GM18951 (cell line): ENCODE results near the gene FMN1.

Experiments used
- POLR2A ChIP-seq: IDR thresholded peaks from 4 replicates; pipeline ENCODE4 v1.6.1; 2011; ENCODE audit warnings: mild to moderate bottlenecking; ENCODE audit not compliant: insufficient read length, insufficient read depth; ENCODE audit errors: extremely low read depth
- in situ Hi-C: fragments of 300-500 bp; cut with MboI; formaldehyde crosslinking; loops from one replicate; pipeline ENCODE4 v1.12.0; 2022; ENCODE audit warnings: low sequenced_read_pairs, mixed read lengths, inconsistent platforms; ENCODE audit not compliant: unreplicated experiment

Gene FMN1, protein sequence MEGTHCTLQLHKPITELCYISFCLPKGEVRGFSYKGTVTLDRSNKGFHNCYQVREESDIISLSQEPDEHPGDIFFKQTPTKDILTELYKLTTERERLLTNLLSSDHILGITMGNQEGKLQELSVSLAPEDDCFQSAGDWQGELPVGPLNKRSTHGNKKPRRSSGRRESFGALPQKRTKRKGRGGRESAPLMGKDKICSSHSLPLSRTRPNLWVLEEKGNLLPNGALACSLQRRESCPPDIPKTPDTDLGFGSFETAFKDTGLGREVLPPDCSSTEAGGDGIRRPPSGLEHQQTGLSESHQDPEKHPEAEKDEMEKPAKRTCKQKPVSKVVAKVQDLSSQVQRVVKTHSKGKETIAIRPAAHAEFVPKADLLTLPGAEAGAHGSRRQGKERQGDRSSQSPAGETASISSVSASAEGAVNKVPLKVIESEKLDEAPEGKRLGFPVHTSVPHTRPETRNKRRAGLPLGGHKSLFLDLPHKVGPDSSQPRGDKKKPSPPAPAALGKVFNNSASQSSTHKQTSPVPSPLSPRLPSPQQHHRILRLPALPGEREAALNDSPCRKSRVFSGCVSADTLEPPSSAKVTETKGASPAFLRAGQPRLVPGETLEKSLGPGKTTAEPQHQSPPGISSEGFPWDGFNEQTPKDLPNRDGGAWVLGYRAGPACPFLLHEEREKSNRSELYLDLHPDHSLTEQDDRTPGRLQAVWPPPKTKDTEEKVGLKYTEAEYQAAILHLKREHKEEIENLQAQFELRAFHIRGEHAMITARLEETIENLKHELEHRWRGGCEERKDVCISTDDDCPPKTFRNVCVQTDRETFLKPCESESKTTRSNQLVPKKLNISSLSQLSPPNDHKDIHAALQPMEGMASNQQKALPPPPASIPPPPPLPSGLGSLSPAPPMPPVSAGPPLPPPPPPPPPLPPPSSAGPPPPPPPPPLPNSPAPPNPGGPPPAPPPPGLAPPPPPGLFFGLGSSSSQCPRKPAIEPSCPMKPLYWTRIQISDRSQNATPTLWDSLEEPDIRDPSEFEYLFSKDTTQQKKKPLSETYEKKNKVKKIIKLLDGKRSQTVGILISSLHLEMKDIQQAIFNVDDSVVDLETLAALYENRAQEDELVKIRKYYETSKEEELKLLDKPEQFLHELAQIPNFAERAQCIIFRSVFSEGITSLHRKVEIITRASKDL (N-terminal part only)

DNA sequence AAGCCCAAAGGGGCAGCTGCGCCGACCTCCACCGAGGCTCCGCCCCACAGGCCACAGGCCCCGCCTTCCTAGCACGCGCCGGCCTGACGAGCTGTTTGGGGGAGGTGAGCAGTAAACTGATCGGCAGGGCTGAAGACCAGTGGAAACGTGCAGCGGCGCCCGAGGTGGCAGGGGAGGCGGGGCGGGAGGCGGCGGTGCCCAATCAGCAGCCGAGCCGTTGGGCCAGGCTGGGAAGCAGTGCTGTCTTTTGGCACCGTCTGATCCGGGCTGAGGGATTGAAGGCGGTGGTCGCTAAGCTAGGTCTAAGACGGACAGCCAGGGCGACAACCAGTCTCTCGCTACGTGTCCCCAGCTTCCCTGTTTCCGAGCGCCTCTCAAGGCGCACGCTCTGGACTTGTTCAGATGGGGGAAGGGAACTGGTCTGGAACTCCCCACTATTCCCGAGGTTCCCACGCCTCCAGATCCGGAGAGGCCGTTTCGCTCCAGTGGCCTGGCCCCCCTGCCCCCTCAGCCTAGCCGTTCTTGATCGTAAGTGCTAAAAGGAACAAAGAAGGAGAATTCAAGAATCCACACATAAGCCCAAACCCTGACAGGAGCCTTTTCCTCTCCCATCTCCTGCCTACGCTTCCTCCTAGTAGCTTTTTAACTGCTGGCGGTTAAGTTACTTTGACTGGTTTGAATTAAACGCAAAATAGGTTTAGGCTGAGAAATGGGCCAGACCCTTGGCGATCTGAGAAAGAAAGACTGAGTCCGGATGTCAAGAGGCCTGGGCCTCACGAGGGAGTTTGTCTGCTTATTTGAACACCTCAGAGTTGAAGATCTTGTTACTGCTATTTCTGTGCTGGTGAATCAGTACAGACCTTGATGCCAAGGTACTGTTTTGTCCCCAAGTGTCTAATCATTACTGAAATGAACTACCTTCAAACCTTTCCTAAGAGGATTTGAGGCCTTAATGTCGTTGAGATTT is at the start of gene FMN1:
TSS of gene FMN1 (minus strand) at position 11 of the 967 bp plus-strand sequence. CDS start 39,800 bp downstream, outside the sequence.
- no peak for TF ChIP-seq POLR2A
- in situ Hi-C loops = no loop called here

DNA sequence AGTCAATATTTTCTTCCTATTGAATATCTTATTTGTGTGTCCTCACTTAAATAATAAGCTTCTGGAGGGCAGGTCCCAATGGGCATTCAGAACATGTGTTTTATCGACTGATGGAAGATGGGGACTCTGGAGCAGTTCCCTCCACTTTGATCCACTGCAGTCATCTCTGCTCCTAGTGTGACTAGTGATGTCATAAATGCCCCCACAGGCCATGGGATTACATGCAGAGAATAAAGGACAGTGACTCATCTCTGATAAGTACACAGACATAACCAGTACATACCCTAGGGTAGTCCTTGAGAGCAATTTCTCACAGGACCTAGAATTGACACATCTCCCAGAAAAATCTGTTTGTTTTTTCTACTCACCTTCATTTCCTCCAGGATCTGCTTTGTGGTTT is 49.4 kb upstream of the FMN1 start:
- in situ Hi-C loops = no loop called here
- no peak for TF ChIP-seq POLR2A

DNA sequence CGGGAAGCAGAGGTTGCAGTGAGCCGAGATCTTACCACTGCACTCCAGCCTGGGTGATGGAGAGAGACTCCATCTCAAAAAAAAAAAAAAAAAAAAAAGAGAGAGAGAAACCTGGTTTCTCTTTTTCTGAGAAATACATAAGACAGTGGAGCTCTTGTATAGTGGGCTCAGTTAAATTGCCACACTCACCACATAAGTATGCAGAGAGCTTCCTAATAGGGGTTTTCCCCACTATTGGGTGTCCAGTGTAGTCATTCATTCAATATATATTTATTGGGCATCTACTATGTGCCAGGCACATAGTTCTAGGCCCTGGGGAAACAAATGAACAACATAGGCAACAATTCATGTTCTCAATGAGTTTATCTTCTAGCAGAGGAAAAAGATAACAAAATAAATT is 48.9 kb upstream of the FMN1 start:
- in situ Hi-C loops = no loop called here
- TF ChIP-seq POLR2A = no peak

DNA sequence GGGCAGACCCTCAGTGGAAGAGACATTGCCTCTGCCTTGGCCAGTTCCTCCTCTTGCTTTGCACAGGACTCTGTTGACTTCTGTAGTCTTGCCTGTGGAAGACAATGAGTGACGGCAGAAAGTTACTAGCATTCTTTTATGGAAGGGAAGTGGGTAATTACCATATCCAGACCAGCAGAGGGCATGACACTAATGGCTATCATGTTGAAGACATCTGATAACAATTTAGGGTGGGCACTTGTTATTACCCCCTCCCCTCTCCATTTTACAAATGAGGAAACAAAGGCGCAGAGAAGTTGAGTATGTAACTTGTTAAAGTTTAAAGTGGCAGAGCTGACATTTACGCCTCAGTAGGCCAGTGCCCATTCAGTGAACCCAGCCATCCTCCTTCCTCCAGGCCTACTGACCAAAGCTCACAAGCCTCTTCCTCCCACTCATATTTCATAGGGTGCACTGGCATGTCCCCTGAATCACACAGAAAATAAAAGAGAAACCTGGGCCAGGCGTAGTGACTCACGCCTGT is 48.2 kb upstream of the FMN1 start:
- in situ Hi-C loops = no loop called here
- TF ChIP-seq POLR2A = no peak

DNA sequence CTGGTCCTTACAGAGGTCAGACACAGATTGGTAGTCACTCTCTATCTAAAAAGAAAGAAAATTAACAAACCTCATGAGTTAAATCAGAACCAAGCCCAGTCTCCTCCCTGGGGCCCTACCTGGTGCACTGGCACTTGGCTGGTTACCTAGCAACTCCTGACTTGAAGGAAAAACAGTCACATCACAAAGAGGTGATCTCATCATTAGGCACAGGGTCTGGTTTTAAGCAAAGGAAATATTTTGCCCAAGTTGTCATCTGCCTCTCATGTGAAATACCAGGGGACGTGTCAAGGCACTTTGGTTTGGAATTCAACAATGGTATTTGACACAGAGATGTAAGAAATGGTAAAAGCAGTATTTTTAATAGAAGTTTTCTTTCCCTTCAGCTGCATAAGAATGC is 47.7 kb upstream of the FMN1 start:
- TF ChIP-seq POLR2A = no peak
- in situ Hi-C loops = no loop called here

DNA sequence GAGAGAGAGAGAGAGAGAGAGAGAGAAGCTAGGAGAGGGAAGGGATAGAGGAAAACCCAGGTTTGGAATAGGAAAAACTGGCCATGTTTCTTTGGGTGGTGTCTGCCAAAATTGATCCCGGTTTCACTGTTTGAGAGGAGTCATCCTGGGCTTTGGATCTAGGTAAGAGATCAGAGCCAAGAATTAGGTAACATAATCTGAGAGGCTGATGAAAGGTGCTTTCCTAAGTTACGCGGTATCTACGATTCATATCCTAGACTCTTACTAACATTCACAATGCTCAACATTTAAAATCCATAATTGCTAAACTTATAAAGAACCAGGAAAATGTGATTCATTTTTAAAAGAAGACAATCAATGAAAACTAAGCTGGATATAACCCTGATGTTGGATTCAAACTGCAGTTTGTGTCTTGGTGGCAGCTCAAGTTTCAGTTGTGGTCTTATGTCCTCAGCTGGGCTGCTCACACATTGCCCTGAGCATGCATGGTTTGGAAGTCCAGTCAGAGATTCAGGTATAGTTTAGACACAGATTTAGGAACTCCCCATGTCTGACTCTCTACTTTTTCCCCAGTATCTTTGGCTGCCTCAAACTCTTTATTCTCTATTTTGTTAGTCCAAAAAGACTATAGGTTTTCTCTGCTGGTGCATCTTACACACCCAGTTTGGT is 42.5 kb upstream of the FMN1 start:
- no peak for TF ChIP-seq POLR2A
- in situ Hi-C loops = no loop called here

DNA sequence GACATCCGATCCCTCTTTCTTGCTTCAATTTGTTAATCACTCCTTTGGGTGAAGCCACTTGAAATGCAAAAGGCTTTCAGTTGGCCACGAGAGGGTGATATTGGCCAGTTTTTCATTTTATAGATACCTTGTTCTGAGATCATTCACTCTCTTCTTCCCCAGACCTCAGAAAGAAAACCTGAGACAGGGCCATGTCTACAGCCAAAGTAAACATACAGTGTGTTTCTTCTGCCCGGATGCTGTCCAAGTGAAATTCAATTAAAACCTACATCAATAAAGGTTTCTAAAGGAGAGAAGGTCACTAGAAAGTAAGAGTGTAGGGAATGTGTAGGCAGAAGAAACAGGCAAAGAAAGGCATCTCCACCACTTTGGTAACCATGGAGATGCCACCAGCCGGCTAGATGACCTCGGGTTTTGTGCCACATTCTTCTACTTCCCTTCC is 39.5 kb upstream of the FMN1 start:
- in situ Hi-C loops = no loop called here
- TF ChIP-seq POLR2A = no peak

DNA sequence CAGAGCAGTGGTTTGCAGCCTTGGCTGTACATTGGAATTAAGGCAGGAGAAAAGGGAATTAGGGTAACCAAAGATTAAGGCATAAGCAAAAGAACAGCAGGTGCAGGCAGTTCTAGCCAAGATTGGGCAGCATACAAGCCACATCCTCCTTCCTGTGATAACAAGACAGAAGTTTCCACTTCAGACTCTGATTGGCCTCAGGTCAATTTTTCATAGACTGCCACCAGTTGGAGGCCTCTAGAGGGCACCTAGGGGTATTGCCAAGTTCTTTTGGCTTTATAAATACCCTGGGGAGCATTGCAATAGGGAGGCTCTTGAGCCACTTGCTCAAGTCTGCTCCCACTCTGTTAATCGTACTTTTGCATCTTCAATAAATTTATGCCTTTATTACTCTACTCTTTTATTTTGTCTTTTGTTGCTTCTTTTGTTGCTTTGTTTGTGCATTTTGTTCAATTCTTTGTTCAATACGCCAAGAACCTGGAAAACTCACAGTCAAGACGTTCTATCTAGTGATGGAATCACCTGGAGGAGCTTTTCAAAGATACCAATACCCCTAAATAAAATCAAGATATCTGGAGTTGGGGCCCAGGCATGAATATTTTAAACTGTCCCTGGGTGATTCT is 32.2 kb upstream of the FMN1 start:
- in situ Hi-C loops = no loop called here
- TF ChIP-seq POLR2A = no peak

DNA sequence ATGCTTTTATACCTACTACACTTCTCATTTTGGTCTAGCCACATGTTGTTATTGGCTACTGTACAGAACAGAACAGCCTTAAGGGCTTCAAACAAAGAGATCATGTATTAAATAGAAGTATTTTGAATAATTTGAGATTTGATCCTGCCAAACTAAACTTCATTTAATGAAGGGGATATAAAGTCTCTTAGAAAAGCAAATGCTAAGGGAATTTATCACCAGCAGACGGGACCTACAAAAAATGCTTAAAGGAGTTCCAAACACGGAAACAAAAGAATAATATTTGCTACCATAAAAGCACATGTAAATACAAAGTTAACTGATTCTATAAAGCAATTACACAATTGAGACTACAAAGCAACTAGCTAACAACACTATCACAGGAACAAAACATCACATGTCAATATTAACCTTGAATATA is 23.6 kb upstream of the FMN1 start:
- in situ Hi-C loops = no loop called here
- no peak for TF ChIP-seq POLR2A

DNA sequence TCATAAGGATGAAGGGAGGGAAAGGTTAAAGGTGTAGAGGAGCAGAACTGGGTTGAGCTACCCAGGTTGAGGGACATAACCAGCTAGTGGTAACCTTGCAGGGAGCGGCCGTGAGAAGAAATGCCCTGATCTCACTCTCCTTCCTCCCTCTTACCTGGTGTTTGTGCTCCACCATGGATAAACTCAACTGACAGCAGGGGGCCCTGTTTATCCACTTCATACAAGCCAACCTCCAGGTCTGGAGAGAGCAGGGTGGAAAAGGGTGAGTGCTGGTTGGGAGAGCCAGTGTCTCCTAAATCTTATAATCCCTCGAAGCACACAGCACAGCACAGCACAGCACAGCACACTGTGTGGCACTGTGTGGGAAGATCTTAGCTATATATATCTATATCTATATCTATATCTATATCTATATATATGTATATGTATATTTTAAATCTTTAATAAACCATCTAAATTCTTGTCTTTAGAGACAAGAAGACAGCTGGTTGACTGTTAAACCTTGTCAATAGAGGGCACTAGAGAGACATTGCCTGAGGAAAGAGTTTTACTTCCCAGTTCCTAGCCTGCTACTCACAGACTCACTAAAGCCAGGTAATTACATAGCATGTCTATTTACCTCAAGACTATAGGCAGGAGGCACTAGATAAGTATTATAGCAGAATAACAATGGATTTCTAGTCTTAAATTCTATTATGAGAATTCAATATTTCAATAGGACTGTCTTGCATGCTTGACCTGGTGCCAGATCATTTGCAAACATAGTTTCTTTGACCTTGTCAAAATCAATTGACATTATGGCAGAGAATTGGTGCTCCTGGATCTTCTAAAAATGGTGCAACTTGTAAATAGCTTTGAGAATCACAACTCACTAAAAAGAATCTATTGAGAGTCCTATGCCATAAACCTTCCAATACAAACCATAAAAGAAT is 21.7 kb upstream of the FMN1 start:
- in situ Hi-C loops = no loop called here
- no peak for TF ChIP-seq POLR2A
